Breast epithelium (tissue), 4 donors: Measurements from ENCODE around the gene THNSL1. TPM values are rescaled to one million over a fixed set of nuclear protein-coding genes. Genes with fewer than 3 reads are reported as not detected.

Source experiments
- DNase-seq, 2 donors: peaks; one replicate each; pipeline ENCODE4 v3.0.0-alpha.2; 2019; ENCODE audit warnings: low spot score in 2 of 2
- H3K27ac ChIP-seq, 2 donors: fragments of 200-600 bp; sonication (generic) in 1 of 2; one replicate each; pipeline ENCODE4 v1.5.1; 2016 to 2019; ENCODE audit warnings: mild to moderate bottlenecking in 1 of 2
- H3K27me3 ChIP-seq, 2 donors: fragments of 200-600 bp; sonication (generic) in 1 of 2; one replicate each; pipeline versions ENCODE4 v1.5.1 to v1.6.0; 2017 to 2019; ENCODE audit warnings: control low read depth in 1 of 2, mild to moderate bottlenecking in 1 of 2
- H3K36me3 ChIP-seq: fragments of 200-600 bp; one replicate; pipeline ENCODE4 v1.5.1; 2019
- H3K4me1 ChIP-seq, 2 donors: fragments of 200-600 bp; sonication (generic); one replicate each; pipeline ENCODE4 v1.5.1; 2016 to 2019; ENCODE audit warnings: control low read depth in 1 of 2
- H3K4me3 ChIP-seq, 3 donors: fragments of 200-600 bp; sonication (generic); 1 replicate in 2 of 3; 2 replicates in 1 of 3; pipeline ENCODE4 v1.5.1; 2016 to 2019; ENCODE audit warnings: mild to moderate bottlenecking in 3 of 3, moderate library complexity in 2 of 3
- H3K9me3 ChIP-seq, 2 donors: fragments of 200-600 bp; sonication (generic) in 1 of 2; one replicate each; pipeline ENCODE4 v1.5.1; 2016 to 2019; ENCODE audit warnings: control low read depth in 1 of 2
- CTCF ChIP-seq, 3 donors: fragments of 450-650 bp; IDR thresholded peaks; one replicate each; pipeline ENCODE4 v1.5.1; 2016 to 2017; ENCODE audit warnings: antibody characterized with exemption in 3 of 3, mild to moderate bottlenecking in 3 of 3, moderate library complexity in 3 of 3
- POLR2A ChIP-seq: fragments of 450-650 bp; IDR thresholded peaks from one replicate; pipeline ENCODE4 v1.6.1; 2016; ENCODE audit warnings: antibody characterized with exemption, mild to moderate bottlenecking, moderate library complexity
- POLR2AphosphoS5 ChIP-seq, 3 donors: sonication (generic); formaldehyde crosslinking; IDR thresholded peaks; one replicate each; pipeline ENCODE4 v1.6.1; 2017; ENCODE audit warnings: antibody characterized with exemption in 3 of 3
- intact Hi-C: fragments of 100-400 bp; cut with DNase I; formaldehyde crosslinking; loops from one replicate; pipeline ENCODE4 v1.15.1; 2023; ENCODE audit warnings: low total_unique reads
- total RNA-seq, 3 donors: library from RNA; depleted of rRNA; stranded (reverse); fragments of >200 nt; gene quantifications; one replicate each; pipeline ENCODE4 v1.1.0, GENCODE V29; 2016

The THNSL1 gene
- total RNA-seq, 3 donors from 2014 or later, result 1.6 to 4.2 (median 1.6) TPM

- intact Hi-C loops, result no loop called here
- H3K36me3 ChIP-seq, result no peaks in the 10 kb centered on the region
- TF ChIP-seq POLR2AphosphoS5 (IDR thresholded peaks at IDR 0.05) (no peak), POLR2A (no peak)
Observed at GRCh38 chr10:24983130-24983529, 33.3 kb upstream of the THNSL1 start.

GRCh38 chr10:24983946-24984345, 32.5 kb upstream of the THNSL1 start:
- TF ChIP-seq CTCF (IDR thresholded peaks at IDR 0.05), result no peak
- no peak for TF ChIP-seq POLR2A
- no peak for TF ChIP-seq POLR2AphosphoS5 (IDR thresholded peaks at IDR 0.05)
- Histone ChIP-seq H3K4me3 (no peak overlapping the region), H3K9me3 (no peaks in the 10 kb centered on the region), H3K36me3 (no peaks in the 10 kb centered on the region), H3K4me1 (no peaks in the 10 kb centered on the region), H3K27me3 (no peaks in the 10 kb centered on the region), H3K27ac (no peak overlapping the region)
- DNase-seq, result no peak
- intact Hi-C loops, result no loop called here

More at GRCh38 chr10:24983130-24983529, 33.3 kb upstream of the THNSL1 start:
- H3K4me1 ChIP-seq, result no peaks in the 10 kb centered on the region
- H3K27ac ChIP-seq, result no peak overlapping the region
- no peaks in the 10 kb centered on the region for H3K27me3 ChIP-seq
- no peaks in the 10 kb centered on the region for H3K9me3 ChIP-seq
- DNase-seq, result no peak
- H3K4me3 ChIP-seq, result no peak overlapping the region

GRCh38 chr10:24984906-24985305, 31.5 kb upstream of the THNSL1 start:
- intact Hi-C loops, result no loop called here
- H3K4me1 ChIP-seq, result no peaks in the 10 kb centered on the region
- H3K36me3 ChIP-seq, result no peaks in the 10 kb centered on the region
- H3K27ac ChIP-seq, result no peak overlapping the region
- no peak overlapping the region for H3K4me3 ChIP-seq
- no peaks in the 10 kb centered on the region for H3K9me3 ChIP-seq
- no peak for DNase-seq
- TF ChIP-seq POLR2AphosphoS5 (IDR thresholded peaks at IDR 0.05), result no peak
- TF ChIP-seq CTCF (IDR thresholded peaks at IDR 0.05), result no peak
- no peak for TF ChIP-seq POLR2A
- no peaks in the 10 kb centered on the region for H3K27me3 ChIP-seq

GRCh38 chr10:24988831-24989640, 27.4 kb upstream of the THNSL1 start:
- Histone ChIP-seq H3K27ac (no peak overlapping the region), H3K36me3 (no peaks in the 10 kb centered on the region), H3K9me3 (no peaks in the 10 kb centered on the region), H3K27me3 (no peaks in the 10 kb centered on the region), H3K4me1 (no peaks in the 10 kb centered on the region), H3K4me3 (no peak overlapping the region)
- TF ChIP-seq CTCF (IDR thresholded peaks at IDR 0.05), result no peak
- TF ChIP-seq POLR2A, result no peak
- no peak for TF ChIP-seq POLR2AphosphoS5 (IDR thresholded peaks at IDR 0.05)
- intact Hi-C loops, result no loop called here
- DNase-seq, result no peak

GRCh38 chr10:24989867-24990266, 26.5 kb upstream of the THNSL1 start:
- H3K4me3 ChIP-seq, result no peak overlapping the region
- intact Hi-C loops, result no loop called here
- no peak for DNase-seq
- no peak overlapping the region for H3K27ac ChIP-seq
- H3K36me3 ChIP-seq, result no peaks in the 10 kb centered on the region
- no peaks in the 10 kb centered on the region for H3K27me3 ChIP-seq
- no peaks in the 10 kb centered on the region for H3K4me1 ChIP-seq
- TF ChIP-seq CTCF (IDR thresholded peaks at IDR 0.05) (no peak), POLR2AphosphoS5 (IDR thresholded peaks at IDR 0.05) (no peak), POLR2A (no peak)
- H3K9me3 ChIP-seq, result no peaks in the 10 kb centered on the region
